ENCODE data around the gene FAM228B.

- TF ChIP-seq CTCF (IDR thresholded peaks at IDR 0.05; ENCODE audit: insufficient read depth, low read length): no peak
- no peak for TF ChIP-seq REST (IDR thresholded peaks at IDR 0.05; ENCODE audit: insufficient replicate concordance, low read depth)
- TF ChIP-seq GABPA (IDR thresholded peaks at IDR 0.05; ENCODE audit: low read depth): no peak
- no peak for TF ChIP-seq SPI1 (IDR thresholded peaks at IDR 0.05; ENCODE audit: borderline replicate concordance, low read depth)
- no peak for TF ChIP-seq POLR2AphosphoS5 (IDR thresholded peaks at IDR 0.05; ENCODE audit: low read depth)
Observed at GRCh38 chr2:24191156-24191555, 67.9 kb downstream of the FAM228B start.

All from HL-60 (cell line).